GM19467 (cell line): Measurements from ENCODE around the gene FAM3D.

Experiments
- ATAC-seq: cut with Tn5 transposase; IDR thresholded peaks from one replicate; pipeline ENCODE4 v1.9.1; 2021; ENCODE audit warnings: mild to moderate bottlenecking, moderate library complexity; ENCODE audit not compliant: unreplicated experiment

The FAM3D gene

GRCh38 chr3:58603606-58604005 lies 63.0 kb downstream of the FAM3D start:
- no peak for ATAC-seq

DNA sequence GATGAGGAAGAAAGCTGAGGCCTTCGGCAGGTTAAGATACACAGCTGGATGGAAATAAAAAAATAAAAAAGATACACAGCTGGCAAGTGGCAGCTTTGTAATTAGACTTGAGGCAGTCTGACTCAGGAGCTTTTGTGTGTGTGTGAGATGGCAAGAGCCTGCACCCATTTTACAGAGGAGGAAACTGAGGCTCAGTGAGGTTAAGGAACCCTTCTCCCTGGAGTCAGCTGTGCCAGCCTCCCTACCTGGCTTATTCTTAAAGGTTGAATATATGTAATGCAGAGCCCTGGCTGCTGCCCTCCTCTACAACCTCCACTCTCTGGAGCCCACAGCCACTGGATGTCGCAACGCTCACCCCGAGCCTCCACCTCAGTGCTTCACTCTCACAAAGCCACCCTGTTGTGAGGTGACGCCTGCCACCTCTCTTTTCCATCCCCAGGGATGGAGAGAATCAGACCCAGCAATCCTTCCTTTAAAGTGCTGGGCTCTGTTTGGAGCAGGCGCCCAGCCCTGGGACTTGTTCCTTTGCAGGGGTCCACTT lies 68.7 kb downstream of the FAM3D start:
- no peak for ATAC-seq

GRCh38 chr3:58596834-58597518 lies 69.6 kb downstream of the FAM3D start:
- no peak for ATAC-seq

GRCh38 chr3:58594117-58594516 lies 72.5 kb downstream of the FAM3D start:
- ATAC-seq: no peak

DNA sequence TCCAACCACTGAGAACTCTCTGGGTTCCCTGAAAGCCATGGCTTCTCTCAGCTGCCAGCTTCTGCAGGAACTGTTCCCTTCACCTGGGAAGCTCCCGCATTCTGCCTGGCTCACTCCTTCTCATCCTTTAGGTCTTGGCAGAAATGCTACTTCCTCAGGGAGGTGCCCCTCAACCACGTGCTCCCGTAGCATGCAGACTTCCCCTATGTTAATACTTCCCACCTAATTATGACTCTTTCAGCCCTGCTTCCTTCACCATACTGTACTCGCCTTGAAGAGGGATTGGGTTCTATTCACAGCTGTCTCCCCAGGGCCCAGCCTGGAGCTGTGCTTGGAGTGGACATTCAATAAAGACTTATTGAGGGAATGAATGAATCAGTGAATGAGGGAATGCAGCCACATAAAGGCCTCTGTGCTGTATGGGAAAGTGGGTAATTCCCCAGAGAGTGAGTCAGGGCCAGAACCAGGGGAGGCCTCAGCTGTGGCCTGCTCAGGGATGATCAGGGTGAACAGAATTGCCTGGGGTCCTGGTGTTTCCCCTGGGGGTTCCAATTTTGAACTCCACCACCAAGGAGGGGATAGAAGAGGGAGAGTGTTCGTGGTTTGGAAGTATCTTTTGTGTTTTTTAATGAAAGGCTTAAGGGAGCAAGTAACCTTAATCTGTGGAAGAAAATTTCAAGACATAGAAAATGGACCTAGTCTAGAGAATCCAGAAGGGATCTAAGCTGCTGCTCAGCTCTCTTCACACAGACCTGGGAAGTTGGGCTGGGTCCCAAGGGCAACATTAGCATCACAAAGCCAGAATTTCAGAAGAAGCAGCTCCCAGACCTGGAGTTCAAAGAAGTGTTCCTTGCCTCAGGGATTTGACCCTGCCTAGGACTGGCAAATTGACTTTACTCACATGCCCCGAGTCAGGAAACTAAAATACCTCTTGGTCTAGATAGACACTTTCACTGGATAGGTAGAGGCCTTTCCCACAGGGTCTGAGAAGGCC lies 74.8 kb downstream of the FAM3D start:
- ATAC-seq: no peak

GRCh38 chr3:58588030-58588614 lies 78.5 kb downstream of the FAM3D start:
- ATAC-seq: no peak

DNA sequence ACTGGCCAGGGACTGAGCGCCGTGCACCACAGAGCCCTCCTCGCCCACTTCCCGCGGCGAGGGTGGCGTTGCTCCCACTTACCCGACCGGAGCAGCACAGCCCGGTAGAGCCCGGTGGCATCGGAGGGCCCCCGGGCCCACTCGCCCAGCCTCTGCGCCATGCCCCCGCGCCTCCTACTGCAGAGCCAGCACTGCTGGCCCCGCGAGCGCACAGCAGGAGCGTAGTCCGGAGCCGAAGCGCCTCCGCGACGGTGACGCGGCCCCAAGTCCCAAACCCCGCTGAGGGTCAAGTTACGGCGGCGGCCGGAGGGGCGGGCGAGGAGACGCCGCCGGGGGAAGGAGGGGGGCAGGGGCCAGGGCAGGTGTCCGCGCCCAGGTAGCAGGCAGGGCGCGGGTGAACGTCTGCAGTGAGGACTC lies 79.8 kb downstream of the FAM3D start:
- no peak for ATAC-seq

DNA sequence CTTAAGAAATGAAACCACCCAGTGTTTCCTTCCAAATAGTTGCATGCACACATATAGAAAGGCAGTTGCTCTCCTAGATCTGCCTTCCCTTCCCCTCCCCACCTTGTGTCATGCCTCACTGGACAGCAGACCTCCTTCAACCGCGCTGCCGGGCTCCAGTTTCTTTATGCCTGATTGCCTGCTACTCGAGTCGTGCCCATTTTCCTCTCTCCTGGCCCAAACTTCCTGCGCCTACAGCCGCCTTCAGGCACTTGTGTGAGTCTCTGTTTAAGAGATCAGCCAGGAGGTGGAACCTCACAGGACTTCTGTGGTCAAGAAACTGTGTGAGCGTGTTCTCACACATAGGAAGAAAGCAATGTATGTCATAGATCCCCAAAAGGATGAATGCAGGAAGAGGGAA lies 80.6 kb downstream of the FAM3D start:
- ATAC-seq: no peak

DNA sequence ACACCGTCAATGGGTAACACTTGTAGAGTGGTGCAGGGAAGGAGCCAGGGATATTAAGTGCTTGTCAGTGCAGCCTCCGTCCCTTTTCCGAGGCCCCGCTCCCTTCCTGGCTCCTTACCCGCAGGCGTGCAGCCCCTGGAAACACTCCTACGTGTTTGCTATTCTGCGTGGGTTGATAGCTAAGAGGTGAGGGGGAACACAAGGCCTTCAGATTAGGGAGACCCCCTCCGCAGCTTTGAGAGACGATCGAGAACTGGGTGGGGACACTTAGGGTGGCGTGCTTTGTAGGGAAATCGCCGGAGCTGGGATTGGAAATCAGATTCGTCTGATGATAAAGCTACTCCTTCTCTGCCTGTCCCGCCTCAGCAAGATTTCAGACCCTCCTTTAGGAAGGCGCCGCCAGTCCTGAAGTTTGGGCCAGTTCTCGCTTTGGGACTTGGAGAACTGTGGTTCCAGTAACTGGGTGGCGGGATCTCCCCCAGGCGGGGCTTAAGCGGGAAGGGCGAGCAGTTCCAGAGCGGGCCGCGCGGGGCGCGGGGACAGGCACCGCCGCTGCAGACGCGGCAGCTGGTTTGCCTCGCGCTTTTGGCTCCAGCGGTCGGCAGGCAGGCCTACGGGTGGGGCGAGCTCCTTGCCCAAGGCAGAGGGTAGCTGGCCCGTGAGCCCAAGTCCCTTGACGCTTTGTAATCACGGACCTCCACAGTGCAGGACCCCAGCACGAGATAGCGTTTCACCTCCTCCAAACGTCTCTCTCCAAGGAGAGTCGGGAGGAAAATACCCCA lies 81.4 kb downstream of the FAM3D start:
- peak; percentile 94 for ATAC-seq

DNA sequence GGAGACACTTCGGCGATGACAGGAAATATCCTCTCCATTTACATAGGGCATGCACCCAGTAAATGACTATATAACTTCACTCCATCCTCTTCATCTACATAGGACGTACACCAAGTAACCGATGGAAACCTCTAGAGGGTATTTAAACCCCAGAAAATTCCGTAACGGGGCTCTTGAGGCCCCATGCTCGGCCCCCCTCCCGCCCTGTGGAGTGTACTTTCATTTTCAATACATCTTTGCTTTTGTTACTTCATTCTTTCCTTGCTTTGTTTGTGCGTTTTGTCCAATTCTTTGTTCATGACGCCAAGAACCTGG lies 81.9 kb downstream of the FAM3D start:
- no peak for ATAC-seq
